HG02938 (cell line): ENCODE results near the gene PTPRO.

Experiments
- ATAC-seq: cut with Tn5 transposase; IDR thresholded peaks from one replicate; pipeline ENCODE4 v1.9.1; 2021; ENCODE audit warnings: mild to moderate bottlenecking, moderate library complexity; ENCODE audit not compliant: unreplicated experiment

Gene PTPRO

GRCh38 chr12:15522574-15523187 is 200.4 kb downstream of the PTPRO start:
- no peak for ATAC-seq

- no peak for ATAC-seq
Measured at GRCh38 chr12:15525441-15525840, 203.1 kb downstream of the PTPRO start.

- ATAC-seq = peak; percentile 100
Measured at GRCh38 chr12:15526033-15526432, 203.7 kb downstream of the PTPRO start.

- no peak for ATAC-seq
Measured at GRCh38 chr12:15527201-15528080, 205.1 kb downstream of the PTPRO start.

GRCh38 chr12:15528666-15529065 is 206.4 kb downstream of the PTPRO start:
- ATAC-seq = no peak

- ATAC-seq = no peak
Measured at GRCh38 chr12:15530361-15530760, 208.1 kb downstream of the PTPRO start.

GRCh38 chr12:15532364-15532977 is 210.2 kb downstream of the PTPRO start:
- peak; percentile 59 for ATAC-seq

GRCh38 chr12:15534322-15534721 is 212.0 kb downstream of the PTPRO start:
- peak; percentile 74 for ATAC-seq

- ATAC-seq = no peak
Measured at GRCh38 chr12:15534874-15535273, 212.6 kb downstream of the PTPRO start.

GRCh38 chr12:15535352-15535781 is 213.1 kb downstream of the PTPRO start:
- no peak for ATAC-seq

- ATAC-seq = no peak
Measured at GRCh38 chr12:15536446-15536845, 214.1 kb downstream of the PTPRO start.

- ATAC-seq = no peak
Measured at GRCh38 chr12:15538881-15539280, 216.6 kb downstream of the PTPRO start.

- ATAC-seq = no peak
Measured at GRCh38 chr12:15540005-15540404, 217.7 kb downstream of the PTPRO start.

GRCh38 chr12:15540469-15540872 is 218.2 kb downstream of the PTPRO start:
- no peak for ATAC-seq

GRCh38 chr12:15541996-15542631 is 219.8 kb downstream of the PTPRO start:
- no peak for ATAC-seq

- ATAC-seq = no peak
Measured at GRCh38 chr12:15543347-15543746, 221.0 kb downstream of the PTPRO start.

- no peak for ATAC-seq
Measured at GRCh38 chr12:15544589-15544988, 222.3 kb downstream of the PTPRO start.

GRCh38 chr12:15545334-15545733 is 223.0 kb downstream of the PTPRO start:
- ATAC-seq = no peak

- ATAC-seq = peak; percentile 87
Measured at GRCh38 chr12:15546102-15546701, 223.9 kb downstream of the PTPRO start.

GRCh38 chr12:15547063-15547462 is 224.8 kb downstream of the PTPRO start:
- ATAC-seq = no peak

- no peak for ATAC-seq
Measured at GRCh38 chr12:15547691-15548090, 225.4 kb downstream of the PTPRO start.
